IPS DF 6.9 (cell line): ENCODE data around the gene PODN.

ENCODE experiments used
- DNase-seq: peaks from one replicate; pipeline ENCODE4 v3.0.0-alpha.2; 2013; ENCODE audit warnings: low read depth, low spot score
- H3K27ac ChIP-seq: one replicate; pipeline ENCODE4 v1.5.1; 2013; ENCODE audit warnings: low read length, control low read depth
- H3K27me3 ChIP-seq: 2 replicates; pipeline ENCODE4 v1.6.1; 2013; ENCODE audit warnings: mild to moderate bottlenecking, low read length; ENCODE audit not compliant: control insufficient read depth, insufficient read depth
- H3K36me3 ChIP-seq: 2 replicates; pipeline ENCODE4 v1.6.1; 2013; ENCODE audit warnings: low read length; ENCODE audit not compliant: control insufficient read depth, insufficient read depth
- H3K4me1 ChIP-seq: 2 replicates; pipeline ENCODE4 v1.6.1; 2013; ENCODE audit warnings: low read length; ENCODE audit not compliant: control insufficient read depth, insufficient read depth
- H3K4me3 ChIP-seq: 2 replicates; pipeline ENCODE4 v1.5.1; 2013; ENCODE audit warnings: mild to moderate bottlenecking, low read length
- H3K9me3 ChIP-seq: 2 replicates; pipeline ENCODE4 v1.6.1; 2013; ENCODE audit warnings: low read length, inconsistent platforms; ENCODE audit not compliant: control insufficient read depth, insufficient read depth
- WGBS: extraction: QIAGEN DNeasy Blood & Tissue Kit; methylation state at CpG from one replicate; pipeline ENCODE4 v1.1.7; 2013; ENCODE audit warnings: mixed read lengths, missing lambda C conversion rate; ENCODE audit not compliant: insufficient read length, insufficient coverage; 5-methylcytosine and 5-hydroxymethylcytosine counted together

Gene PODN

DNA sequence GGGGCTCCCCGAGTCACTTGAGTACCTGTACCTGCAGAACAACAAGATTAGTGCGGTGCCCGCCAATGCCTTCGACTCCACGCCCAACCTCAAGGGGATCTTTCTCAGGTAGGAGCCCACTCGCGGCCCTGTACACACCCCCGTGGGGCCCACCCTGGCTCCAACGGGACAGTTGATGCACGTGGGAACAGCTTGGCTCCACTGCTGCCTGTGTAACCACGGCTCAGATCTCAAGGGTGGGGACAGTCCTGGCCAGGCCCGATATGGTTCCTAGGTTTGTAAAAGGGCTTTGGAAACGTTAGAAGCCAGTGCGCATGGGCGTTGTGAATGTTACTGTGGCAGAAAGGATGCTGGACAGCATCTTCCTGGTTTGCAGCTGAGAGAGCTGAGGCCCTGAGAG lies 18.8 kb downstream of the PODN start:
- H3K36me3 ChIP-seq = peaks cover 3% of the 10 kb centered on the region; the same call in 1 of the 2 replicates
- H3K27ac ChIP-seq = no peak overlapping the region
- H3K4me3 ChIP-seq = no peak overlapping the region
- H3K9me3 ChIP-seq = no peaks in the 10 kb centered on the region
- no peak for DNase-seq
- WGBS = no CpG with 5 or more reads among the region's 15 CpGs
- no peaks in the 10 kb centered on the region for H3K27me3 ChIP-seq
- H3K4me1 ChIP-seq = peaks cover 8% of the 10 kb centered on the region

DNA sequence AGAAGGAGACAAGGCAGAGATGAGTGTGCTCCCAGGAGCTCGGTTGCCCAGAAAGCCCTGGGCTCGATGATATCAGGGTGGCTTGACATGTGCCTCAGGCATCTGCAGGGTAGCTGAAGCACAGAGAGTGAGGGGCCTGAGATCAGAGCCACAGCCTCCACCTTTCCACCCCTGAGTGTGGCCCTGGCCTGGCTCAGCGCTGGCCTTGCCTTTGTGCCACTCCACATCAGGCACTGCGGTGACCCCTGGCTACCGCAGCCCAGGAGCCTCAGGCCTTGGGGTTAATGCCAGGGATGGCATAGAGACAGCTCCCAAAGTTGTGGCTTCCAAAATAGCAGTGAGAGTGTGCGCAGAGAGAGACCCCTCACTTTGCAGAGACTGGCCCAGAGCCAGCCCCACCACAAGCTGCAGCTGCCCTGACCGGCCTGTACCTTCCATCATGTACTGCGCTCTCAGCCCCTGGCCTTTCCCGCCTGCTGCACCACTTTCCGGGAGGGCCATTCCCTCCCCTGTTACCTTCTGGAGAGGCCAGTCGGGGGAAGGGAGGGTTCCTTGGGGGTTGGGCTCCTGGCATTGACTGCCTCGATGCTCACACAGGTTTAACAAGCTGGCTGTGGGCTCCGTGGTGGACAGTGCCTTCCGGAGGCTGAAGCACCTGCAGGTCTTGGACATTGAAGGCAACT lies 19.5 kb downstream of the PODN start:
- H3K4me3 ChIP-seq = no peak overlapping the region
- H3K9me3 ChIP-seq = no peaks in the 10 kb centered on the region
- H3K27me3 ChIP-seq = no peaks in the 10 kb centered on the region
- DNase-seq = no peak
- H3K27ac ChIP-seq = no peak overlapping the region
- H3K36me3 ChIP-seq = peaks cover 3% of the 10 kb centered on the region; the same call in 1 of the 2 replicates
- peaks cover 8% of the 10 kb centered on the region for H3K4me1 ChIP-seq
- WGBS = no CpG with 5 or more reads among the region's 14 CpGs

GRCh38 chr1:53082826-53083455 lies 20.9 kb downstream of the PODN start:
- Histone ChIP-seq H3K27ac (no peak overlapping the region), H3K4me1 (peaks cover 8% of the 10 kb centered on the region), H3K36me3 (peaks cover 3% of the 10 kb centered on the region; the same call in 1 of the 2 replicates), H3K27me3 (no peaks in the 10 kb centered on the region), H3K4me3 (no peak overlapping the region), H3K9me3 (no peaks in the 10 kb centered on the region)
- WGBS = no CpG with 5 or more reads among the region's 13 CpGs
- DNase-seq = no peak

DNA sequence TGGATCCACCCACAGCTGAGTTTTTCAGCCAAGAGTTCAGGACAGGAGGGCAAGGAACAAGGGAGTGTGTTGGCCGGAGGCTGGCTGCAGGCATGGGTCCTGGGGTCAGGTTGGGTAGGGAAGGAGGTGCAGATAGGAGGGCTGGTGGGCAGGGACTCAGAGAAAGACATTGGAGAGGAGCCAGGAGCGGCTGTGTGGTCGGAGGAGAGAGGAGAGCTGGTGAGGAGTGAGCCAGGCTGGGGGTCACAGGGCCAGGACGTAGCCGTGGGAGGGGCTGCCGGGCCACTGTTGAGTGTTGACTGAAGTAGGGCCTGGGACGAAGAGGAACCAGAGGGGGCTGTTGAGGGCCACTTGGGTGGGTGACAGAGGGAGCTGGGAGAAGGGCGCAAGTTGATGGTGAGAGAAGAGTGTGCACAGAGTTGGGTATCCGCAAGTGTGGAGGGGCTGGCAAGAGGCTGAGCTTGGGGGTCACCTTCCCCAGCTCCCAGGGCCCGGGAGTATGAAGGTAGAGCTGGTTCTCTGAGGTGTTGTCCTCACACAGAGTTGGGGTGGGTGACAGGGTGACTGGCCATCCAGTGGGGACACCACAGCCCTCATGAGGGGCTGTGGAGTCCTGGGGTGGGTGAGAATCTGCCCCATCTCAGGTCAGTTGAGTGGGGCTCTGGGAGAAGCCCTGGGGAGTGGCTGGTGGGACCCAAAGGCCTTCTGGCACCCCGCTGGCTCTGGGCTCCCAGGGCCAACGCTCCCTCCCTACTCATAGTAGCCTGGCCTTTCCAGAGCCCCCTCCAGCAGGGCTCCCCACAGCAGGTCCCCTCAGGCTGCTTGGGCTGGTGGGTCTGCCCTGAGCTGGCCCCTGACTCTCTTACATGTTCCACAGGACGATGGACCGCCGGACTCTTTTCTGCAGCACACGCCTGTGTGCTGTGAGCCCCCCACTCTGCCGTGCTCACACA lies 21.9 kb downstream of the PODN start:
- DNase-seq = no peak
- no CpG with 5 or more reads among the region's 17 CpGs for WGBS
- Histone ChIP-seq H3K27ac (no peak overlapping the region), H3K27me3 (no peaks in the 10 kb centered on the region), H3K4me1 (peaks cover 8% of the 10 kb centered on the region), H3K4me3 (no peak overlapping the region), H3K9me3 (no peaks in the 10 kb centered on the region), H3K36me3 (peaks cover 3% of the 10 kb centered on the region; the same call in 1 of the 2 replicates)

- H3K36me3 ChIP-seq = peaks cover 3% of the 10 kb centered on the region; the same call in 1 of the 2 replicates
- no peak overlapping the region for H3K4me3 ChIP-seq
- no peak for DNase-seq
- no peaks in the 10 kb centered on the region for H3K9me3 ChIP-seq
- no peak overlapping the region for H3K27ac ChIP-seq
- H3K27me3 ChIP-seq = no peaks in the 10 kb centered on the region
- peaks cover 8% of the 10 kb centered on the region for H3K4me1 ChIP-seq
- WGBS = no CpG with 5 or more reads among the region's 8 CpGs
Measured at GRCh38 chr1:53084589-53084971, 22.6 kb downstream of the PODN start.

DNA sequence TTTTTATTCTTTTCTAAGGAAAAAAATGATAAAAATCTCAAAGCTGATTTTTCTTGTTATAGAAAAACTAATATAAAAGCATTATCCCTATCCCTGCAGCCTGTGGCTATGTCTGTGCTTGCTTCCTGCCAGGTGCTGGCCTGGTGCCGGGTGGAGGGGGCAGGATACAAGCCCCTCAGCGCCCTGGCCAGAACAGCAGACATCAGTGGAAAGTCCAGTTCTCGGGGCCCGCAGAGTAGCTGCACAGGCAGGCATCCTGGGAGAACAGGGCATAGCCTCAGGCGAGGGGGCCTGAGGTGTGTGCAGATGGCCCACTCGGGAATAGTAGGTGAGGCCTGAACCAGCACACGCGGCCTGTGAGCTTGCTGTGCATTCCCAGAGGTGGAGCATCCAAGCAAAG lies 23.4 kb downstream of the PODN start:
- peaks cover 3% of the 10 kb centered on the region; the same call in 1 of the 2 replicates for H3K36me3 ChIP-seq
- DNase-seq = no peak
- peaks cover 8% of the 10 kb centered on the region for H3K4me1 ChIP-seq
- WGBS = no CpG with 5 or more reads among the region's 8 CpGs
- no peaks in the 10 kb centered on the region for H3K27me3 ChIP-seq
- no peaks in the 10 kb centered on the region for H3K9me3 ChIP-seq
- H3K4me3 ChIP-seq = no peak overlapping the region
- H3K27ac ChIP-seq = no peak overlapping the region

DNA sequence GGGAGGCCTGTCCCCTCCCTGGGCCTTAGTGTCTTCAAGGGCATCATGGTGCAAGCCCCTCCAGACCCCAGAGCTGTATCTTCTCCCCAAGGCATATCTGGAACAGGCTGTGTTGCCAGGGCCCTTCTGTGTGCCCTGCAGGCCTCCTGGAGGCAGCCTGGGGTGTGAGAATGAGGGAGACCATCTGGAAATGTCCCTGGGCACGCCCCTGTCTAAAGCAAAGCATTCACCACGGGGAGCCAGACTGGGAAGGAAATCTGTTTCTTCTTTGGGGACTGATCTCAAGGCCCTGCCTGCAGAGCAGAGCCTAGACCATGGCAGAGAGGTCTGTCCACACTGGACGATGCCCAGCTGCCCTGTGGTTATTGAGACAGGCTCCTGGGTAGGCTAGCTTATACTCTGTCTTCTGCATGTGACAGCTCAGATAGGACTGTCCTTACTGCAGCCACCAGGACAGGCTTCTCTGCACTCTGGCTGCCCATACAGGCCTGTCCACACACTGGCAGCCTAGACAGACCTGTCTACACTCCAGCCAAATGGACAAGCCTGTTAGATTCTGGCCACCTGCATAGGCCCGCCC lies 24.6 kb downstream of the PODN start:
- no peak overlapping the region for H3K4me3 ChIP-seq
- H3K4me1 ChIP-seq = peaks cover 8% of the 10 kb centered on the region
- H3K9me3 ChIP-seq = no peaks in the 10 kb centered on the region
- no peaks in the 10 kb centered on the region for H3K27me3 ChIP-seq
- no peak overlapping the region for H3K27ac ChIP-seq
- no peak for DNase-seq
- peaks cover 3% of the 10 kb centered on the region; the same call in 1 of the 2 replicates for H3K36me3 ChIP-seq
- WGBS = no CpG with 5 or more reads among the region's 4 CpGs

GRCh38 chr1:53087332-53088285 lies 25.6 kb downstream of the PODN start:
- H3K36me3 ChIP-seq = peaks cover 1% of the 10 kb centered on the region; the same call in 1 of the 2 replicates
- DNase-seq = no peak
- H3K27me3 ChIP-seq = no peaks in the 10 kb centered on the region
- no peak overlapping the region for H3K27ac ChIP-seq
- no peak overlapping the region for H3K4me3 ChIP-seq
- peaks cover 2% of the 10 kb centered on the region for H3K4me1 ChIP-seq
- WGBS = no CpG with 5 or more reads among the region's 27 CpGs
- H3K9me3 ChIP-seq = no peaks in the 10 kb centered on the region

DNA sequence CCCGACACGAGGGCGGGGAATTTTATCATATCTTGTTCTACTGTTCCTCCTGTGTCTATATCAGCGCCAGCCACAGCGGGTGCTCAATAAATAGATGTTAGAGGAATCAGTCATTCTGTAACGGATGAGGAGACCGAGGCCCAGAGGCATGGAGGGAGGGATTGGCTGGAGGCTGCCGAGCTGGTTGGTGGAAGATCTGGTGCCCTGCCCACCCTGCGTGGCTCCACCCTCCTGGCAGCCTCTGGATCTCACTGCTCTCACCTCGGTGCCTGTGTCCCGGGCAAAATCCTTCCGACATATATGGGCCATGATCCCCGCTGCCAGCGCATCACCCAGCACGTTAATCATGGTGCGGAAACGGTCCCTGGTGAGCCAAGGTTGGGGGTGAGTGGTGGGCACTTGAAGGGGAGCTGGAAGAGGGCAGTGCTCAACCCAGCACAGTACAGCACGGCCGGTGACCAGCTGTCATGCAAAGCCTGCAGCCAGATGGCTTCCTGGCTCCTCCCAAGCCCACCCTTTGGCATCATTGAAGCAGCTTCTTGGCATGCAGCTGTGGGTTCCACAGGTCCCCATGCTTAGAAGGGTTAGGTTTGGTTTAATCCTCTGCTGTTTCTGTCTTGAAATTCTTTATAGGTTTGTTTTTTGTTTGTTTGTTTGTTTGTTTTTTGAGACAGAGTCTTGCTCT lies 26.7 kb downstream of the PODN start:
- no CpG with 5 or more reads among the region's 19 CpGs for WGBS
- no peaks in the 10 kb centered on the region for H3K36me3 ChIP-seq
- no peak overlapping the region for H3K4me3 ChIP-seq
- H3K27ac ChIP-seq = no peak overlapping the region
- no peak for DNase-seq
- no peaks in the 10 kb centered on the region for H3K27me3 ChIP-seq
- H3K9me3 ChIP-seq = no peaks in the 10 kb centered on the region
- H3K4me1 ChIP-seq = no peaks in the 10 kb centered on the region; the same call in 1 of the 2 replicates
